Measurements from ENCODE around the gene TRIP11.

TRIP11 gene

GRCh38 chr14:91918186-91918883, 121.5 kb downstream of the TRIP11 start:
- DNase-seq (ENCODE audit: low read depth), result no peak
